IMR-90 (cell line): ENCODE results near the gene MGLL. TPM values are rescaled to one million over a fixed set of nuclear protein-coding genes. Genes with fewer than 3 reads are reported as not detected.

Experiments
- ATAC-seq: fragments of 200-7000 bp; cut with Tn5 transposase; 2 replicates; pipeline ENCODE4 v1.9.1; 2020; ENCODE audit warnings: low read depth, mild to moderate bottlenecking, moderate library complexity
- BruUV-seq: library from RNA; stranded (reverse); fragments of 400-500 nt; replicated peaks from 2 replicates; lab custom pipeline; 2021; lab: Mats Ljungman, UMichigan
- CTCF ChIA-PET: fragments of 300-600 bp; formaldehyde crosslinking; extraction: SDS; loops from one replicate; lab custom pipeline; 2021; ENCODE audit warnings: antibody characterized with exemption; lab: Yijun Ruan, JAX
- POLR2A ChIA-PET: fragments of 300-600 bp; sonication (Branson Sonifier 250); formaldehyde crosslinking; loops from one replicate; lab custom pipeline; 2022; ENCODE audit warnings: antibody characterized with exemption; ENCODE audit not compliant: unreplicated experiment; lab: Charles Lee
- DNase-seq: peaks from one replicate; pipeline ENCODE4 v3.0.0; 2013
- H2AFZ ChIP-seq: replicated peaks from 2 replicates; pipeline ENCODE3; 2013; ENCODE audit warnings: low read length, mild to moderate bottlenecking; ENCODE audit not compliant: poor library complexity
- H2AK5ac ChIP-seq: 2 replicates; pipeline ENCODE4 v1.6.1; 2013; ENCODE audit warnings: low read depth, low read length, inconsistent platforms
- H2AK9ac ChIP-seq: replicated peaks from 2 replicates; pipeline ENCODE3; 2013; ENCODE audit warnings: mild to moderate bottlenecking, low read depth, low read length, moderate library complexity; ENCODE audit not compliant: poor library complexity
- H2BK120ac ChIP-seq: 2 replicates; pipeline ENCODE4 v1.6.1; 2013; ENCODE audit warnings: low read depth, low read length, inconsistent platforms
- H2BK15ac ChIP-seq: 3 replicates; pipeline ENCODE4 v1.6.1; 2013; ENCODE audit warnings: low read depth, low read length, inconsistent platforms
- H2BK20ac ChIP-seq: 2 replicates; pipeline ENCODE4 v1.6.1; 2013; ENCODE audit warnings: low read depth, mild to moderate bottlenecking, inconsistent platforms, low read length, moderate library complexity
- H2BK5ac ChIP-seq: 2 replicates; pipeline ENCODE4 v1.6.1; 2013; ENCODE audit warnings: mild to moderate bottlenecking, low read depth, low read length, inconsistent platforms; ENCODE audit not compliant: poor library complexity, severe bottlenecking
- H3K14ac ChIP-seq: replicated peaks from 2 replicates; pipeline ENCODE4 v1.6.1; 2013; ENCODE audit warnings: low read depth, low read length, inconsistent platforms
- H3K18ac ChIP-seq: 2 replicates; pipeline ENCODE4 v1.6.1; 2013; ENCODE audit warnings: low read depth, low read length, control low read depth
- H3K23ac ChIP-seq: 2 replicates; pipeline ENCODE4 v1.6.1; 2013; ENCODE audit warnings: low read depth, low read length, inconsistent platforms
- H3K27ac ChIP-seq: 2 replicates; pipeline ENCODE4 v1.5.1; 2013; ENCODE audit warnings: mild to moderate bottlenecking, control low read depth, low read length; ENCODE audit not compliant: insufficient read depth
- H3K27me3 ChIP-seq: 2 replicates; pipeline ENCODE4 v1.6.1; 2013; ENCODE audit warnings: low read length; ENCODE audit not compliant: control insufficient read depth, insufficient read depth
- H3K36me3 ChIP-seq: 2 replicates; pipeline ENCODE4 v1.6.1; 2013; ENCODE audit warnings: low read length, mixed read lengths; ENCODE audit not compliant: control insufficient read depth, insufficient read depth
- H3K4ac ChIP-seq: 2 replicates; pipeline ENCODE4 v1.6.1; 2013; ENCODE audit warnings: low read depth, low read length, inconsistent platforms
- H3K4me1 ChIP-seq: 2 replicates; pipeline ENCODE4 v1.6.1; 2013; ENCODE audit warnings: low read length, mixed read lengths; ENCODE audit not compliant: control insufficient read depth, insufficient read depth
- H3K4me2 ChIP-seq: 2 replicates; pipeline ENCODE4 v1.6.1; 2013; ENCODE audit warnings: low read depth, mild to moderate bottlenecking, control low read depth, low read length, moderate library complexity
- H3K4me3 ChIP-seq: 2 replicates; pipeline ENCODE4 v1.5.1; 2013; ENCODE audit warnings: low read depth, mild to moderate bottlenecking, control low read depth, low read length, moderate library complexity; ENCODE audit not compliant: insufficient read depth
- H3K56ac ChIP-seq: 2 replicates; pipeline ENCODE4 v1.6.1; 2013; ENCODE audit warnings: low read length, inconsistent platforms; ENCODE audit not compliant: insufficient read depth; ENCODE audit errors: extremely low read depth
- H3K79me1 ChIP-seq, 2 experiments: 2 replicates each; pipeline ENCODE4 v1.6.1; 2013; ENCODE audit warnings: low read length in 2 of 2, inconsistent platforms in 1 of 2, low read depth in 1 of 2
- H3K9ac ChIP-seq: 2 replicates; pipeline ENCODE4 v1.6.1; 2013; ENCODE audit warnings: low read depth, low read length, control low read depth
- H3K9me1 ChIP-seq: 2 replicates; pipeline ENCODE4 v1.6.1; 2013; ENCODE audit warnings: low read length, inconsistent platforms; ENCODE audit not compliant: insufficient read depth
- H3K9me3 ChIP-seq: 2 replicates; pipeline ENCODE4 v1.6.1; 2013; ENCODE audit warnings: low read length; ENCODE audit not compliant: control insufficient read depth, insufficient read depth
- H4K20me1 ChIP-seq: 2 replicates; pipeline ENCODE4 v1.6.1; 2013; ENCODE audit warnings: low read length, inconsistent platforms; ENCODE audit not compliant: insufficient read depth
- H4K5ac ChIP-seq: 2 replicates; pipeline ENCODE4 v1.6.1; 2013; ENCODE audit warnings: mild to moderate bottlenecking, low read depth, low read length, control low read depth
- H4K8ac ChIP-seq, 2 experiments: 2 replicates each; pipeline ENCODE4 v1.6.1; 2013; ENCODE audit warnings: low read depth in 2 of 2, low read length in 2 of 2, control low read depth in 1 of 2, inconsistent platforms in 1 of 2
- H4K91ac ChIP-seq: 2 replicates; pipeline ENCODE4 v1.6.1; 2013; ENCODE audit warnings: low read depth, low read length, inconsistent platforms; ENCODE audit not compliant: insufficient read depth
- CHD1 ChIP-seq: IDR thresholded peaks from 2 replicates; pipeline ENCODE4 v1.6.1; 2012; ENCODE audit warnings: low read depth, low read length, improper control_type of control experiment
- MAFK ChIP-seq: IDR thresholded peaks from 2 replicates; pipeline ENCODE4 v1.6.1; 2012; ENCODE audit warnings: low read depth, low read length, improper control_type of control experiment
- MAZ ChIP-seq: IDR thresholded peaks from 2 replicates; pipeline ENCODE4 v1.6.1; 2012; ENCODE audit warnings: low read depth, mild to moderate bottlenecking, low read length, improper control_type of control experiment, moderate library complexity, borderline replicate concordance
- RCOR1 ChIP-seq: IDR thresholded peaks from 2 replicates; pipeline ENCODE4 v1.6.1; 2012; ENCODE audit warnings: mild to moderate bottlenecking, low read length, improper control_type of control experiment; ENCODE audit not compliant: insufficient replicate concordance
- SMC3 ChIP-seq: fragments of 150-350 bp; IDR thresholded peaks from 2 replicates; pipeline ENCODE4 v1.6.1; 2016; ENCODE audit warnings: low read depth, mild to moderate bottlenecking, antibody characterized with exemption, low read length, moderate library complexity
- WGBS, 2 experiments: methylation state at CpG; one replicate each; pipeline versions ENCODE4 v1.1.5 to v1.1.7; 2013; ENCODE audit warnings: missing lambda C conversion rate in 2 of 2; ENCODE audit not compliant: insufficient read length in 1 of 2; ENCODE audit errors: extremely low coverage in 2 of 2; 5-methylcytosine and 5-hydroxymethylcytosine counted together
- dilution Hi-C: fragments of 300-500 bp; cut with HindIII; formaldehyde crosslinking; loops from one replicate; pipeline ENCODE4 v1.14.3; 2018; ENCODE audit warnings: low sequenced_read_pairs; ENCODE audit not compliant: unreplicated experiment
- in situ Hi-C: fragments of 300-500 bp; cut with MboI; formaldehyde crosslinking; loops from 3 replicates; pipeline ENCODE4 v1.14.3; 2019; ENCODE audit warnings: low sequenced_read_pairs, inconsistent platforms, mixed read lengths
- intact Hi-C: fragments of 100-400 bp; cut with micrococcal nuclease; formaldehyde crosslinking; loops from 2 replicates; pipeline ENCODE4 v1.10.0; 2022
- polyA plus RNA-seq, 3 experiments: library from polyadenylated mRNA; depleted of rRNA; stranded (reverse); fragments of >200 nt; gene quantifications; 2 replicates each; pipeline ENCODE4 v1.2.3, GENCODE V29; 2012; ENCODE audit warnings: low replicate concordance in 1 of 3
- total RNA-seq: library from RNA; depleted of rRNA; stranded (reverse); fragments of >200 nt; gene quantifications from 2 replicates; pipeline ENCODE4 v1.2.3, GENCODE V29; 2012

Gene MGLL
- total and polyA plus RNA-seq, 2 of the 4 experiments (the other 2 are of a cell fraction) = 23.7 to 60.6 TPM

- Histone ChIP-seq H3K27me3 (no peaks in the 10 kb centered on the region), H3K4me3 (no peak overlapping the region), H4K91ac (peak overlapping the region; percentile 53), H3K23ac (peak overlapping the region; percentile 75; the same call in 1 of the 2 replicates), H2BK20ac (peak overlapping the region; percentile 79; the same call in 1 of the 2 replicates), H3K4me2 (no peak overlapping the region), H2BK120ac (peak overlapping the region; percentile 86; the same call in 1 of the 2 replicates), H3K9me3 (no peaks in the 10 kb centered on the region), H3K14ac (peak overlapping the region; percentile 77), H2AK5ac (peak overlapping the region; percentile 97), H2BK15ac (peak overlapping the region; percentile 83; the same call in 2 of the 3 replicates), H3K9me1 (peaks cover 43% of the 10 kb centered on the region), H2BK5ac (peak overlapping the region; percentile 15), H3K79me1 (peaks cover 44 to 81% of the 10 kb centered on the region in 2 experiments), H3K27ac (no peak overlapping the region), H3K18ac (peak overlapping the region; percentile 22; the same call in 1 of the 2 replicates), H2AFZ (no peak overlapping the region), H3K4me1 (peaks cover 25% of the 10 kb centered on the region), H4K5ac (peak overlapping the region; percentile 9; the same call in 1 of the 2 replicates), H3K4ac (peak overlapping the region; percentile 77), H3K36me3 (no peaks in the 10 kb centered on the region), H4K20me1 (no peaks in the 10 kb centered on the region), H3K56ac (no peak overlapping the region), H2AK9ac (peak overlapping the region; percentile 67), H3K9ac (no peak overlapping the region), H4K8ac (peak overlapping the region in 1 of 2 experiments; percentile 35; a peak in 1 of 4 replicates)
- 100% methylated on average over 3 of the region's 10 CpGs; no CpG with 5 or more reads in 1 of the 2 experiments for WGBS, 2 experiments
- dilution Hi-C loops (no loop called here), in situ Hi-C loops (no loop called here), intact Hi-C loops (loop anchor here (5.0 kb wide), 1 partner anchor 85 kb away; the partner anchor contains the start of gene MGLL)
- no TSS peak for BruUV-seq
- ATAC-seq (no peak), DNase-seq (no peak)
- ChIA-PET CTCF (interaction anchor here (2.0 kb wide), 1 partner anchor 40 kb away, joined by 6 read pairs; no protein-coding TSS in a partner anchor), POLR2A (no interaction called here)
- TF ChIP-seq SMC3 (no peak), MAFK (no peak), CHD1 (no peak), MAZ (no peak), RCOR1 (no peak)
Measured at GRCh38 chr3:127736801-127737539, 85.3 kb downstream of the MGLL start.
